Testis (tissue), 3 donors: ENCODE measurements around the gene EPHA6. TPM values are rescaled to one million over a fixed set of nuclear protein-coding genes. Genes with fewer than 3 reads are reported as not detected.
"Not testable (repeated sequence)": the region's sequence is repeated elsewhere in the genome, so short reads cannot be mapped to it uniquely, and the experiment has no call there.

ENCODE experiments used
- DNase-seq: peaks from one replicate; pipeline ENCODE4 v3.0.0-alpha.2; 2019
- H3K27ac ChIP-seq, 2 donors: fragments of 200-600 bp; sonication (generic); one replicate each; pipeline ENCODE4 v1.5.1; 2019
- H3K27me3 ChIP-seq: fragments of 200-600 bp; sonication (generic); one replicate; pipeline ENCODE4 v1.5.1; 2019
- H3K36me3 ChIP-seq: fragments of 200-600 bp; sonication (generic); one replicate; pipeline ENCODE4 v1.5.1; 2017; ENCODE audit warnings: low read depth; ENCODE audit errors: missing control alignments
- H3K4me1 ChIP-seq: fragments of 200-600 bp; sonication (generic); one replicate; pipeline ENCODE4 v1.5.1; 2019
- H3K4me3 ChIP-seq, 2 donors: fragments of 200-600 bp; sonication (generic); one replicate each; pipeline ENCODE4 v1.5.1; 2017 to 2019
- H3K9me3 ChIP-seq: fragments of 200-600 bp; sonication (generic); one replicate; pipeline ENCODE4 v1.5.1; 2017
- CTCF ChIP-seq, 3 experiments: fragments of 450-650 bp in 2 of 3; fragments of 200-600 bp in 1 of 3; sonication (generic) in 1 of 3; IDR thresholded peaks; one replicate each; pipeline ENCODE4 v1.5.1; 2016 to 2019; ENCODE audit warnings: antibody characterized with exemption in 3 of 3, mild to moderate bottlenecking in 2 of 3, moderate library complexity in 1 of 3
- POLR2A ChIP-seq: fragments of 450-650 bp; IDR thresholded peaks from one replicate; pipeline ENCODE4 v1.6.1; 2017; ENCODE audit warnings: antibody characterized with exemption, mild to moderate bottlenecking, moderate library complexity
- WGBS, 2 donors: methylation state at CpG; one replicate each; pipeline ENCODE4 v1.1.5; 2018; 5-methylcytosine and 5-hydroxymethylcytosine counted together
- intact Hi-C: fragments of 100-400 bp; cut with DNase I; formaldehyde crosslinking; loops from one replicate; pipeline ENCODE4 v1.15.1; 2023; ENCODE audit warnings: low total_unique reads
- polyA plus RNA-seq: library from polyadenylated mRNA; stranded (reverse); fragments of 350-450 nt; fragmentation: Illumina TruSeq; extraction: RNeasy Lipid Tissue Mini Kit (QIAGEN cat#74804); gene quantifications from one replicate; pipeline ENCODE4 v1.2.3, GENCODE V29; 2014; ENCODE audit warnings: low read depth, low replicate concordance; ENCODE audit not compliant: insufficient read depth
- total RNA-seq, 2 donors: library from RNA; depleted of rRNA; stranded (reverse); fragments of >200 nt; gene quantifications; one replicate each; pipeline ENCODE4 v1.2.3, GENCODE V29; 2016

The EPHA6 gene
- total and polyA plus RNA-seq, 3 donors from 2014 or later: 9.8 to 33.0 (median 21.2) TPM

- WGBS, 2 donors: 64 to 67% methylated on average over 1 of the region's 1 CpG
- intact Hi-C loops: no loop called here
- Histone ChIP-seq H3K4me1 (no peaks in the 10 kb centered on the region), H3K36me3 (no peaks in the 10 kb centered on the region), H3K9me3 (no peaks in the 10 kb centered on the region), H3K27me3 (no peaks in the 10 kb centered on the region), H3K27ac (no peak overlapping the region), H3K4me3 (no peak overlapping the region)
- no peak for TF ChIP-seq POLR2A
- TF ChIP-seq CTCF (IDR thresholded peaks at IDR 0.05): no peak
- DNase-seq: no peak
Measured at GRCh38 chr3:97001611-97002010, 187.2 kb downstream of the EPHA6 start.

DNA sequence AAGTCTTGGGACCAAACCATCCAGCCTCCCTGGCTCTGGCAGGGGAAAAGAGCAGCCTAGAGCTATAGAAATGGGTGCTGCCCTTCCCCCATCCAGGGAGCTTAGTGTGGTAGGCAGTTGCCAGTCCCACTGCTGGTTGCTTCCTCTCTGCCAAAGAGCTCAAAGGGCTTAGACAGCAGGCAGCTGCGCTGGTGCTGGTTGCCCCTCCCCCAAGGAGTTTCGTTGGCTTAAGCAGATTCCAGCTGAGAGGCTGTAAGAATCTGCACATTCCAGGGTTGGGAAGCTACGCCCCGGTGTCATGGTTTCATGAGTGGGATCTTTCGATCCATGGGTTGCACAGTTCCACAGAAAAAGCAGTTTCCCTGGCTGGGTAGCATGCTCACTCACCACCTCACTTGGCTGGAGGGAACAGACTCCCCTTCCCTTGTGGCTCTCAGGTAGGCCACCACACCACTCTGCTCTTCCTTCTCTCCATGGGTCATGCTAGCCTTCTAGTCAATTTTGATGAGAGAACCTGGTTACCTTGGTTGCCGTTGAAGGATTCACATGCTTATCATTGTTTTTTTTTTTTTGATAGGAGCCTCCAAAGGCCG is 195.1 kb downstream of the EPHA6 start:
- intact Hi-C loops: no loop called here
- Histone ChIP-seq H3K27me3 (no peaks in the 10 kb centered on the region), H3K9me3 (no peaks in the 10 kb centered on the region), H3K27ac (no peak overlapping the region), H3K4me3 (no peak overlapping the region), H3K36me3 (no peaks in the 10 kb centered on the region), H3K4me1 (no peaks in the 10 kb centered on the region)
- 76 to 83% methylated on average over 3 to 7 of the region's 7 CpGs for WGBS, 2 donors
- no peak for DNase-seq
- no peak for TF ChIP-seq CTCF (IDR thresholded peaks at IDR 0.05)
- TF ChIP-seq POLR2A: no peak

GRCh38 chr3:97010881-97011657 is 196.7 kb downstream of the EPHA6 start:
- no peak overlapping the region for H3K4me3 ChIP-seq
- TF ChIP-seq POLR2A: no peak
- TF ChIP-seq CTCF (IDR thresholded peaks at IDR 0.05): no peak
- intact Hi-C loops: no loop called here
- H3K4me1 ChIP-seq: no peaks in the 10 kb centered on the region
- H3K27me3 ChIP-seq: no peaks in the 10 kb centered on the region
- WGBS, 2 donors: 91 to 96% methylated on average over 2 of the region's 2 CpGs
- DNase-seq: no peak
- no peaks in the 10 kb centered on the region for H3K9me3 ChIP-seq
- no peak overlapping the region for H3K27ac ChIP-seq
- H3K36me3 ChIP-seq: no peaks in the 10 kb centered on the region

DNA sequence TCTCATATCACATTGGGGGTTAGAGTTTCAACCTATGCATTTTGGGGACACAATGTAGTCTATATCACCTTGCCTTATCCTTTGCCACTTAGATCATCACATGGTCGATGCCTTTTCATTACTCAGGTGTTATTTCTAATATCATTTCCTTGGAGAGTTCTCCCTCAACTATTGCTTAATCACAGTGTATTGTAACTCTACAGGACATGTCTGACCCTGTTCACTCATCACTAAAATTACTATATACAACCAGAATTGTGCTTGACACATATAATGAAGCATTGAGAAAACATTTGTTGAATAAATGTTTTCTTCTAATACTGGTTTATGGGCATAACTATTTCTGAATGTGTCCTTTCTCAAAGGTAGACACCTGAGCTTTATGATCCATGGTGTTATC is 207.4 kb downstream of the EPHA6 start:
- H3K27ac ChIP-seq: no peak overlapping the region
- no peak for DNase-seq
- no peaks in the 10 kb centered on the region for H3K9me3 ChIP-seq
- TF ChIP-seq POLR2A: no peak
- TF ChIP-seq CTCF (IDR thresholded peaks at IDR 0.05): no peak
- 88% methylated on average over 1 of the region's 1 CpG for WGBS, 2 donors
- intact Hi-C loops: no loop called here
- H3K4me1 ChIP-seq: no peaks in the 10 kb centered on the region
- no peak overlapping the region for H3K4me3 ChIP-seq
- no peaks in the 10 kb centered on the region for H3K36me3 ChIP-seq
- H3K27me3 ChIP-seq: no peaks in the 10 kb centered on the region

GRCh38 chr3:97025612-97026011 is 211.2 kb downstream of the EPHA6 start:
- H3K9me3 ChIP-seq, H3K27me3 ChIP-seq, H3K4me3 ChIP-seq, H3K36me3 ChIP-seq, H3K27ac ChIP-seq, H3K4me1 ChIP-seq, DNase-seq, intact Hi-C loops: not testable (repeated sequence)
- WGBS, 2 donors: 94 to 98% methylated on average over 8 of the region's 8 CpGs
